Astrocyte (in vitro differentiated cells and primary cell): ENCODE data around the gene XCR1. TPM values are rescaled to one million over a fixed set of nuclear protein-coding genes. Genes with fewer than 3 reads are reported as not detected.

Source experiments
- DNase-seq: peaks from one replicate; pipeline ENCODE4 v3.0.0-alpha.2; 2010; ENCODE audit warnings: low read depth
- FAIRE-seq: peaks from 2 replicates; lab custom pipeline; 2011; peaks lifted over from hg19 to GRCh38; lab: Jason Lieb, UNC
- H2AFZ ChIP-seq: 2 replicates; pipeline ENCODE4 v1.6.0; 2012; ENCODE audit warnings: low read depth, low read length, inconsistent platforms
- H3K27ac ChIP-seq: 2 replicates; pipeline ENCODE4 v1.5.1; 2011; ENCODE audit warnings: low read depth, low read length, inconsistent platforms
- H3K27me3 ChIP-seq: 2 replicates; pipeline ENCODE4 v1.6.0; 2011; ENCODE audit warnings: low read length, inconsistent platforms; ENCODE audit not compliant: insufficient read depth
- H3K36me3 ChIP-seq: 2 replicates; pipeline ENCODE4 v1.5.1; 2011; ENCODE audit warnings: low read length, inconsistent platforms; ENCODE audit not compliant: insufficient read depth
- H3K4me1 ChIP-seq: 2 replicates; pipeline ENCODE4 v1.5.1; 2011; ENCODE audit warnings: low read length, inconsistent platforms; ENCODE audit not compliant: insufficient read depth
- H3K4me2 ChIP-seq: 2 replicates; pipeline ENCODE4 v1.6.0; 2012; ENCODE audit warnings: low read length, inconsistent platforms
- H3K4me3 ChIP-seq: 2 replicates; pipeline ENCODE4 v1.5.1; 2011; ENCODE audit warnings: low read depth, mild to moderate bottlenecking, low read length, inconsistent platforms; ENCODE audit not compliant: insufficient read depth
- H3K79me2 ChIP-seq: 2 replicates; pipeline ENCODE4 v1.6.0; 2012; ENCODE audit warnings: mild to moderate bottlenecking, low read length, inconsistent platforms; ENCODE audit not compliant: insufficient read depth
- H3K9ac ChIP-seq: 2 replicates; pipeline ENCODE4 v1.6.0; 2012; ENCODE audit warnings: mild to moderate bottlenecking, low read length, inconsistent platforms
- H3K9me3 ChIP-seq: 2 replicates; pipeline ENCODE4 v1.5.1; 2012; ENCODE audit warnings: low read depth, mild to moderate bottlenecking, low read length, inconsistent platforms; ENCODE audit not compliant: insufficient read depth
- H4K20me1 ChIP-seq: 2 replicates; pipeline ENCODE4 v1.6.0; 2012; ENCODE audit warnings: low read length, inconsistent platforms; ENCODE audit not compliant: insufficient read depth
- H3K27ac Mint-ChIP-seq: one replicate; pipeline ENCODE4 v1.8.0; 2021; ENCODE audit warnings: mild to moderate bottlenecking, mixed read lengths; ENCODE audit not compliant: unreplicated experiment
- H3K27me3 Mint-ChIP-seq: one replicate; pipeline ENCODE4 v1.8.0; 2021; ENCODE audit warnings: low read depth, mixed read lengths; ENCODE audit not compliant: unreplicated experiment
- H3K36me3 Mint-ChIP-seq: one replicate; pipeline ENCODE4 v1.8.0; 2021; ENCODE audit warnings: low read depth, mixed read lengths; ENCODE audit not compliant: unreplicated experiment
- H3K4me1 Mint-ChIP-seq: one replicate; pipeline ENCODE4 v1.8.0; 2021; ENCODE audit warnings: low read depth, mixed read lengths; ENCODE audit not compliant: unreplicated experiment
- H3K4me3 Mint-ChIP-seq: one replicate; pipeline ENCODE4 v1.8.0; 2021; ENCODE audit warnings: mild to moderate bottlenecking, moderate library complexity, mixed read lengths; ENCODE audit not compliant: unreplicated experiment
- H3K9me3 Mint-ChIP-seq: one replicate; pipeline ENCODE4 v1.8.0; 2021; ENCODE audit warnings: mild to moderate bottlenecking, mixed read lengths; ENCODE audit not compliant: unreplicated experiment
- EZH2 ChIP-seq: IDR thresholded peaks from 2 replicates; pipeline ENCODE4 v1.6.1; 2012; ENCODE audit warnings: mild to moderate bottlenecking, low read length, inconsistent platforms; ENCODE audit not compliant: insufficient read depth
- total RNA-seq: library from RNA; stranded (reverse); gene quantifications from 2 replicates; pipeline ENCODE4 v1.2.1, GENCODE V29; 2021
- TF ChIP-seq, protein P1 (sequence below): IDR thresholded peaks from 2 replicates; pipeline ENCODE4 v1.5.1; 2011; ENCODE audit warnings: low read depth, mild to moderate bottlenecking, inconsistent platforms, low read length, moderate library complexity; ENCODE audit not compliant: insufficient read depth

The XCR1 gene
- total RNA-seq, 1 donor from 2014 or later: not detected

DNA sequence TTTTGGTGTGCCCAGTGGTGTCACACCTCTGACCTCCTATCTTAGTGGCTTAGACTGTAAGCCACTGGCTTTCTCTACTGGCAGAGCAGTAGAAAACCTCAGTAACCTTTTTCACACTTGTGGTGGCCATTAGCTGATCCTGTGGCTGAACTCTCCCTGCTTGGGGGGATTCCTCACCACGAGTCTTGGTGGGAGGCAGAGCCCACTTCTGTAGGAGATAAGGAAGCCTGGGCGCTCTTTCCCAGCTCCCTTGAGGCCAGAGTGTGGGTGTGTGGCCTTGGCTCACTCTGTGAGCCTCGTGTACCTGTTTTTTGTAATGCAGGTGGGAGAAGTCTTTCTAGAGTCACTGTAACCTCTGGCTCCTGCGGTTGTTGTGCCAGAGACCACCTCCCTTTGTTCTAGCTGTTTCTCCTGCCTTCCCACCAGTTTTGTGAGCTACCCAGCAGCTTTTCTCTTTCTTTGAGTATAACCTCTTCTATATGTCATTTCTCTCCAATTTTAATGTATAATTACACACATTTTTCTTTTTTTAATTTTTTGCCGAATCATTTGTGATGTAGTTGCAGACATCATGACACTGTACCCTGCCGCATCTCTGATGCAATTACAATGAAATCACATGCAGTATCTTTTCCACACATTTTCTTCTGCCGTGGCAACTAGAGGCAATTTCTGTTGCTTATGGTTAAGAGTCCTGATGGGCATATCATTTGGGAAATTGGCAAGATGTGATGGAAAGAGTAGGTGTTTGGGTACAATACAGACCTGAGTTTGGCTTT, 13.8 kb downstream of the XCR1 start:
- Mint-ChIP-seq H3K4me1 (peaks cover 3% of the 10 kb centered on the region), H3K4me3 (no peak overlapping the region), H3K27ac (no peak overlapping the region), H3K27me3 (peaks cover 19% of the 10 kb centered on the region), H3K9me3 (peaks cover 5% of the 10 kb centered on the region), H3K36me3 (peaks cover 3% of the 10 kb centered on the region)
- no peak overlapping the region for H2AFZ ChIP-seq
- no peak overlapping the region for H3K27ac ChIP-seq
- no peak overlapping the region for H3K4me2 ChIP-seq
- no peak overlapping the region for H3K4me3 ChIP-seq
- no peak for FAIRE-seq
- H3K27me3 ChIP-seq: peaks cover 13% of the 10 kb centered on the region
- no peaks in the 10 kb centered on the region for H3K4me1 ChIP-seq
- H3K9me3 ChIP-seq: no peaks in the 10 kb centered on the region
- H3K79me2 ChIP-seq: no peaks in the 10 kb centered on the region
- H4K20me1 ChIP-seq: no peaks in the 10 kb centered on the region
- H3K36me3 ChIP-seq: no peaks in the 10 kb centered on the region
- no peak for DNase-seq
- H3K9ac ChIP-seq: no peak overlapping the region
- no peak for TF ChIP-seq EZH2
- TF ChIP-seq, protein P1, sequence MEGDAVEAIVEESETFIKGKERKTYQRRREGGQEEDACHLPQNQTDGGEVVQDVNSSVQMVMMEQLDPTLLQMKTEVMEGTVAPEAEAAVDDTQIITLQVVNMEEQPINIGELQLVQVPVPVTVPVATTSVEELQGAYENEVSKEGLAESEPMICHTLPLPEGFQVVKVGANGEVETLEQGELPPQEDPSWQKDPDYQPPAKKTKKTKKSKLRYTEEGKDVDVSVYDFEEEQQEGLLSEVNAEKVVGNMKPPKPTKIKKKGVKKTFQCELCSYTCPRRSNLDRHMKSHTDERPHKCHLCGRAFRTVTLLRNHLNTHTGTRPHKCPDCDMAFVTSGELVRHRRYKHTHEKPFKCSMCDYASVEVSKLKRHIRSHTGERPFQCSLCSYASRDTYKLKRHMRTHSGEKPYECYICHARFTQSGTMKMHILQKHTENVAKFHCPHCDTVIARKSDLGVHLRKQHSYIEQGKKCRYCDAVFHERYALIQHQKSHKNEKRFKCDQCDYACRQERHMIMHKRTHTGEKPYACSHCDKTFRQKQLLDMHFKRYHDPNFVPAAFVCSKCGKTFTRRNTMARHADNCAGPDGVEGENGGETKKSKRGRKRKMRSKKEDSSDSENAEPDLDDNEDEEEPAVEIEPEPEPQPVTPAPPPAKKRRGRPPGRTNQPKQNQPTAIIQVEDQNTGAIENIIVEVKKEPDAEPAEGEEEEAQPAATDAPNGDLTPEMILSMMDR: no peak

DNA sequence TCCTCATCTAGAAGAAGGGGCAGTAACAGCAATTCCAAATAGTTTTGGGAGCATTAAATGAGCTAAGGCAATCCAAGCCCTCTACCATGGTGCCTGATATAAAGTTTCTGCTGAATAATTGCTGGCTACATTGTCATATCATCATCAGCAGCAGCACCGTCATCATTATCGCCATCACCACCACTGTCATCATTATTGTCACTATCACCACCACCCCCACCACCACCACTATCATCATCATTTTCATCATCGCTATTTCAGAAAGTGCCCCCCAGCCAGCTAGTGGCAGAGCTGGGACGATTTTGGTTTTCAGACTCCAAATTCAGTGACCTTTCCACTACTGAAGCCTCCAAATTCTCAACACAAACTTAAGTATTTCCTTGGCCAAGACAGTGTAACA, 15.0 kb downstream of the XCR1 start:
- peaks cover 3% of the 10 kb centered on the region for H3K36me3 Mint-ChIP-seq
- peaks cover 13% of the 10 kb centered on the region for H3K27me3 ChIP-seq
- no peak for DNase-seq
- H3K36me3 ChIP-seq: no peaks in the 10 kb centered on the region
- H3K4me1 ChIP-seq: no peaks in the 10 kb centered on the region
- H3K4me1 Mint-ChIP-seq: peaks cover 1% of the 10 kb centered on the region
- H2AFZ ChIP-seq: no peak overlapping the region
- TF ChIP-seq EZH2: no peak
- TF ChIP-seq, protein P1: no peak
- no peak overlapping the region for H3K9ac ChIP-seq
- H3K27me3 Mint-ChIP-seq: peaks cover 13% of the 10 kb centered on the region
- no peaks in the 10 kb centered on the region for H4K20me1 ChIP-seq
- H3K79me2 ChIP-seq: no peaks in the 10 kb centered on the region
- H3K9me3 Mint-ChIP-seq: peaks cover 2% of the 10 kb centered on the region
- H3K27ac ChIP-seq: no peak overlapping the region
- H3K4me3 ChIP-seq: no peak overlapping the region
- H3K9me3 ChIP-seq: no peaks in the 10 kb centered on the region
- FAIRE-seq: no peak
- no peak overlapping the region for H3K4me2 ChIP-seq
- H3K27ac Mint-ChIP-seq: no peak overlapping the region
- no peak overlapping the region for H3K4me3 Mint-ChIP-seq

- Histone ChIP-seq H3K4me1 (no peaks in the 10 kb centered on the region), H4K20me1 (no peaks in the 10 kb centered on the region), H3K4me2 (no peak overlapping the region), H3K79me2 (no peaks in the 10 kb centered on the region), H2AFZ (no peak overlapping the region), H3K27ac (no peak overlapping the region), H3K27me3 (peaks cover 9% of the 10 kb centered on the region), H3K4me3 (no peak overlapping the region), H3K9ac (no peak overlapping the region), H3K9me3 (no peaks in the 10 kb centered on the region), H3K36me3 (no peaks in the 10 kb centered on the region)
- Mint-ChIP-seq H3K36me3 (peaks cover 3% of the 10 kb centered on the region), H3K4me3 (no peak overlapping the region), H3K9me3 (peaks cover 2% of the 10 kb centered on the region), H3K27me3 (peaks cover 11% of the 10 kb centered on the region), H3K27ac (no peak overlapping the region), H3K4me1 (peaks cover 8% of the 10 kb centered on the region)
- no peak for TF ChIP-seq EZH2
- TF ChIP-seq, protein P1: no peak
- FAIRE-seq: no peak
- no peak for DNase-seq
These were observed 16.7 kb downstream of the XCR1 start for GRCh38 chr3:46010519-46011113.
